ENCODE results near the gene FSTL1.

DNA sequence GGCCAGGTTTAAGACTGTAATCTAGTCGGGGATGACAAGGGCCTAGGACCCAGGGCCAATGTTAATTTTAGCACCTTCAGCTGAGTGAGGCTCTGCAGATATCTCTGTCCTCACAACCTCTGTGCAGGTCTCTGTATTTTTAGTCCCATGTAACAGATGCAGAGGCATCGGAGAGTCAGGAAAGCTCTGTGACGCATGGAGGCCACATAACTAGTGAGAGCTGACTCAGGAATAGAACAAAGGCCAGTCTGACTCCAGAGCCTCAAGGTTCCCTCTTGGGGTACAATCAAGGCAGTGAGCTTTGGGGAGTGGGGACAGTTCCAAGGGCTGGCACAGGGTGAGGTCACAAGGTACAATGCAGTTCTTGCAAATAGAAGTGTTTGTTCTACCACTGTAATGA, 31.0 kb downstream of the FSTL1 start:
- TF ChIP-seq, protein P1, sequence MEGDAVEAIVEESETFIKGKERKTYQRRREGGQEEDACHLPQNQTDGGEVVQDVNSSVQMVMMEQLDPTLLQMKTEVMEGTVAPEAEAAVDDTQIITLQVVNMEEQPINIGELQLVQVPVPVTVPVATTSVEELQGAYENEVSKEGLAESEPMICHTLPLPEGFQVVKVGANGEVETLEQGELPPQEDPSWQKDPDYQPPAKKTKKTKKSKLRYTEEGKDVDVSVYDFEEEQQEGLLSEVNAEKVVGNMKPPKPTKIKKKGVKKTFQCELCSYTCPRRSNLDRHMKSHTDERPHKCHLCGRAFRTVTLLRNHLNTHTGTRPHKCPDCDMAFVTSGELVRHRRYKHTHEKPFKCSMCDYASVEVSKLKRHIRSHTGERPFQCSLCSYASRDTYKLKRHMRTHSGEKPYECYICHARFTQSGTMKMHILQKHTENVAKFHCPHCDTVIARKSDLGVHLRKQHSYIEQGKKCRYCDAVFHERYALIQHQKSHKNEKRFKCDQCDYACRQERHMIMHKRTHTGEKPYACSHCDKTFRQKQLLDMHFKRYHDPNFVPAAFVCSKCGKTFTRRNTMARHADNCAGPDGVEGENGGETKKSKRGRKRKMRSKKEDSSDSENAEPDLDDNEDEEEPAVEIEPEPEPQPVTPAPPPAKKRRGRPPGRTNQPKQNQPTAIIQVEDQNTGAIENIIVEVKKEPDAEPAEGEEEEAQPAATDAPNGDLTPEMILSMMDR (IDR thresholded peaks at IDR 0.05; ENCODE audit: low read depth, low read length): no peak
- TF ChIP-seq POLR2A (IDR thresholded peaks at IDR 0.05; ENCODE audit: extremely low read depth, insufficient read length) (no peak), MYC (IDR thresholded peaks at IDR 0.05; ENCODE audit: low read depth, low read length) (no peak)
- TF ChIP-seq, protein P2, sequence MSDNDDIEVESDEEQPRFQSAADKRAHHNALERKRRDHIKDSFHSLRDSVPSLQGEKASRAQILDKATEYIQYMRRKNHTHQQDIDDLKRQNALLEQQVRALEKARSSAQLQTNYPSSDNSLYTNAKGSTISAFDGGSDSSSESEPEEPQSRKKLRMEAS (IDR thresholded peaks at IDR 0.05; ENCODE audit: low read depth, low read length): no peak
